WERI-Rb-1 (cell line): ENCODE measurements around the gene C1QTNF12.

ENCODE experiments used
- DNase-seq: peaks from one replicate; pipeline ENCODE4 v3.0.0-alpha.2; 2020
- H3K27ac ChIP-seq: fragments of 250-450 bp; sonication (Bioruptor Pico); 2 replicates; pipeline ENCODE4 v1.5.1; 2020; ENCODE audit warnings: mild to moderate bottlenecking, moderate library complexity
- H3K27me3 ChIP-seq: fragments of 250-450 bp; sonication (Bioruptor Pico); 2 replicates; pipeline ENCODE4 v1.5.1; 2021; ENCODE audit warnings: mild to moderate bottlenecking, low read depth, moderate library complexity; ENCODE audit not compliant: insufficient read depth, severe bottlenecking
- H3K36me3 ChIP-seq: fragments of 250-450 bp; sonication (Bioruptor Pico); 2 replicates; pipeline ENCODE4 v1.5.1; 2020; ENCODE audit warnings: mild to moderate bottlenecking, moderate library complexity
- H3K4me3 ChIP-seq: 2 replicates; pipeline ENCODE4 v1.5.1; 2011; ENCODE audit warnings: low read depth, mild to moderate bottlenecking, control low read depth, low read length
- H3K9me3 ChIP-seq: fragments of 250-450 bp; sonication (Bioruptor Pico); 2 replicates; pipeline ENCODE4 v1.5.1; 2021; ENCODE audit warnings: mild to moderate bottlenecking, moderate library complexity; ENCODE audit not compliant: severe bottlenecking
- CTCF ChIP-seq: IDR thresholded peaks from 2 replicates; pipeline ENCODE4 v1.5.1; 2011; ENCODE audit warnings: low read depth, mild to moderate bottlenecking, control low read depth, inconsistent platforms, low read length

Gene C1QTNF12

GRCh38 chr1:1275836-1276235 lies 29.3 kb upstream of the C1QTNF12 start:
- Histone ChIP-seq H3K4me3 (no peak overlapping the region), H3K27me3 (no peaks in the 10 kb centered on the region), H3K36me3 (peaks cover 16% of the 10 kb centered on the region), H3K27ac (peak overlapping the region; percentile 97), H3K9me3 (no peaks in the 10 kb centered on the region)
- no peak for TF ChIP-seq CTCF
- DNase-seq: no peak

GRCh38 chr1:1274931-1275431 lies 28.5 kb upstream of the C1QTNF12 start:
- TF ChIP-seq CTCF: no peak
- Histone ChIP-seq H3K36me3 (peaks cover 19% of the 10 kb centered on the region), H3K4me3 (peak overlapping the region; percentile 77; the same call in 1 of the 2 replicates), H3K27me3 (no peaks in the 10 kb centered on the region), H3K27ac (peak overlapping the region; percentile 97), H3K9me3 (no peaks in the 10 kb centered on the region)
- peak; percentile 62 for DNase-seq

- no peak for TF ChIP-seq CTCF
- H3K9me3 ChIP-seq: no peaks in the 10 kb centered on the region
- H3K27me3 ChIP-seq: no peaks in the 10 kb centered on the region
- H3K27ac ChIP-seq: peak overlapping the region; percentile 97
- peaks cover 24% of the 10 kb centered on the region for H3K36me3 ChIP-seq
- peak overlapping the region; percentile 77 for H3K4me3 ChIP-seq
- DNase-seq: no peak
These were observed 27.9 kb upstream of the C1QTNF12 start for GRCh38 chr1:1274299-1274930.

- Histone ChIP-seq H3K27me3 (no peaks in the 10 kb centered on the region), H3K36me3 (peaks cover 25% of the 10 kb centered on the region), H3K4me3 (peak within 1 kb of the TSS; percentile 77), H3K27ac (peak within 1 kb of the TSS; percentile 97), H3K9me3 (no peaks in the 10 kb centered on the region)
- TF ChIP-seq CTCF: no peak
- peak; percentile 93 for DNase-seq
These were observed 27.2 kb upstream of the C1QTNF12 start, which contains the start of gene UBE2J2 for GRCh38 chr1:1273512-1274298. TSS of gene UBE2J2 (minus strand) at chr1:1273854. CDS start at chr1:1267992, 5,862 bp downstream.

DNA sequence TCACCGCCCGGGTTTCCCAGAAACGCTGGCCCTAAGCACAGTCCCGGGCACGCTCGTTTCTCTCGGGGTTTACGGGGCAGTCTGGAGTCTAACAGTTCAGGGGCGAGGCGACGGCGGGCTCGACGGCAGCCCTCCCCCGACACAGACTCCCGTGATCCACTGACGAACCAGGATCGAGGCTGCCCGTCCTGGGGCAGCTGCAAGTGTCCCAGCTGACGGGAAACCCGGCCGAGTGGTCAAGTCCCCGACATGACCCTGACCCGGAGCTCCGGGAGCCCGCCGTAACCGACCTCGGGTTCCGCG lies 26.6 kb upstream of the C1QTNF12 start:
- peaks cover 31% of the 10 kb centered on the region for H3K36me3 ChIP-seq
- H3K9me3 ChIP-seq: no peaks in the 10 kb centered on the region
- peak overlapping the region; percentile 77 for H3K4me3 ChIP-seq
- H3K27ac ChIP-seq: peak overlapping the region; percentile 97
- TF ChIP-seq CTCF: no peak
- no peaks in the 10 kb centered on the region for H3K27me3 ChIP-seq
- no peak for DNase-seq
